Mesodermal cell (in vitro differentiated cells): ENCODE measurements around the gene STXBP1.

Source experiments
- H3K27ac ChIP-seq: 2 replicates; pipeline ENCODE4 v1.7.0; 2013; ENCODE audit warnings: mild to moderate bottlenecking, low read depth, low read length, moderate library complexity; ENCODE audit not compliant: severe bottlenecking
- H3K36me3 ChIP-seq: 2 replicates; pipeline ENCODE4 v1.7.1; 2013; ENCODE audit warnings: mild to moderate bottlenecking, low read length, moderate library complexity; ENCODE audit not compliant: control insufficient read depth, insufficient read depth
- H3K4me1 ChIP-seq: one replicate; pipeline ENCODE4 v1.7.1; 2013; ENCODE audit warnings: mild to moderate bottlenecking, low read length; ENCODE audit not compliant: insufficient read depth, control insufficient read depth, poor library complexity, severe bottlenecking
- H3K4me3 ChIP-seq: 2 replicates; pipeline ENCODE4 v1.7.0; 2013; ENCODE audit warnings: low read length, control low read depth, mild to moderate bottlenecking; ENCODE audit not compliant: insufficient read depth, poor library complexity, severe bottlenecking; ENCODE audit errors: extremely low read depth
- H3K9me3 ChIP-seq: 2 replicates; pipeline ENCODE4 v1.7.1; 2013; ENCODE audit warnings: mild to moderate bottlenecking, low read length, moderate library complexity; ENCODE audit not compliant: control insufficient read depth
- WGBS, 2 experiments: methylation state at CpG; one replicate each; pipeline ENCODE4 v1.1.5; 2013; ENCODE audit warnings: missing lambda C conversion rate in 2 of 2; ENCODE audit not compliant: insufficient coverage in 2 of 2; 5-methylcytosine and 5-hydroxymethylcytosine counted together

The STXBP1 gene

DNA sequence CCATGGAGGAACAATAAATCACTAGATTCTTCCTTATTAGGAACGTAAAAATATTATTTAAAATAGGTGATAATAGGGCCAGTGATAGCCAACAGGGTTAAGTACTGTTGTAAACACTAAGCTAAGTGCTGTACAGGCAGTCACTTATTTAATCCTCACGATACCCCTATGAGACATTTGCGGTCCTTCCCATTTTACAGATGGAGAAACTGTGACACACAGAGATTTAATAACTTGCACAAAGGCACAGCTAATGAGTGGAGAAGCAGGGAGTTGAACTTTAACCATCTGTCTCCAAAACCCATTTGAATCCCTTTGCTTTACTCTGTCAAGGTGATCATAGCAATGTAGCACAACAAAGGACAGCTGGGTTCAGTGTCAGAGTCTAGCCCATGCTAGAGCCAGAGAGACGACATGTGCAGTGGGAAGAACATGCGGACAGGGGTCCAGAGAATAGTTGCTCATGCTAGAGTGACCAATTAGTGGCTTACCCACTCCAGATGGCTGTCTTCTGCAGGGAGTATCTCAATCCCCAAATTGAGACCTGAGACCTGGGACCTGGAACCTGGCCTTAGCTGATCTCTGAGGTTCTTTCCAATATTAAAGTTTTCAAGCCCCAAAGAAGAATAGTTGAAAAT, 28.9 kb downstream of the STXBP1 start:
- Histone ChIP-seq H3K4me3 (no peak overlapping the region), H3K4me1 (peaks cover 4% of the 10 kb centered on the region), H3K27ac (no peak overlapping the region), H3K9me3 (no peaks in the 10 kb centered on the region), H3K36me3 (no peaks in the 10 kb centered on the region)
- WGBS, 2 experiments: 91 to 95% methylated on average over 2 to 4 of the region's 5 CpGs

DNA sequence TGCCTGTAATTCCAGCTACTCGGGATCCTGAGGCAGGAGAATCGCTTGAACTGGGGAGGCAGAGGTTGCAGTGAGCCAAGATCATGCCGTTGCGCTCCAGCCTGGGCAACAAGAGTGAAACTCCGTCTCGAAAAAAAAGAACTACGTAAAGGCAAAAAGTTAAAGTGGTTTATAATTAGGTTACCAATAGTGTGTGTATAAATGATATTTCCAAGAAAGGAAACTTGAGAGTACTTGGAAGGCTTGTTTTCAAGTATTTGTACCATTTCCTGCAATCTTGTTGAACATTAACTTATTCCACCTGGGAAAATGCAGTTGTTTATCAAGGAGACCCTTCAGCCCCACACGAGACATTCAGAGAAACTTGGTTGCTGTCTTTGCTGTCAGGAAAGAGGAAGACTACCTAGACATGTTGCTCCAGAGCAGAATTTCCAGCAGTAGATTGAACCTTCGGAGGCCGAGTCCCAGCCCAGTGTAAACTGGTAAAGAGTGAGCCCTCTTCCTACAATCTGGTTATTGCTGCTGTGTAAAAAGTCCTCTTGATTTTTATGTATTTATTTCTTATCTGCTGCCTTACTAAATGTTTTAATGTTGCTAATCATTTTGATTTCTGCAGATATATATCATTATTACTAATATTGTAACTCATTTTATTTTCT, 30.1 kb downstream of the STXBP1 start:
- Histone ChIP-seq H3K9me3 (no peaks in the 10 kb centered on the region), H3K4me3 (no peak overlapping the region), H3K4me1 (peaks cover 4% of the 10 kb centered on the region), H3K36me3 (no peaks in the 10 kb centered on the region), H3K27ac (no peak overlapping the region)
- WGBS, 2 experiments: 88 to 91% methylated on average over 10 of the region's 10 CpGs

GRCh38 chr9:127644146-127644827, 32.2 kb downstream of the STXBP1 start:
- 96 to 98% methylated on average over 5 to 8 of the region's 8 CpGs for WGBS, 2 experiments
- no peak overlapping the region for H3K4me3 ChIP-seq

DNA sequence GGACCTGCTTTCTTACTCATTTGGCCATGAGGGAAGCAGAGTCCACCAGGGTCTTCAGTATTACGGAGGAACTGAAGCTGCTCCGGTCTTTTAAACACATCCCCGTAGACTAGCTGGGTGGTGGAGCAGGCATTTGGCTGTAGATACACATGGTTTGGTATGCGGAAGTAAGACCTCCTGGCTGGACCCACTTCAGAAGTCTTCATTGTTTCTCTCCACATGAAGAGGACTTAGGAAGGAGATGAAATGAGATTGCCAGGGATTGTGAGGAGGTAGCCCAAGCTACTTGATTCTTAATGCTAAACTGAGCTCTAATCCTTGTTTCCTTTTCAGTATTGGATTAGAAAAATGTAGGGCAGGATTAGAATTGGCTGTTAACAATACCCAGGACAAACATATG, 32.9 kb downstream of the STXBP1 start:
- WGBS, 2 experiments: 70 to 72% methylated on average over 2 of the region's 4 CpGs
- H3K27ac ChIP-seq: no peak overlapping the region

More at GRCh38 chr9:127644146-127644827, 32.2 kb downstream of the STXBP1 start:
- Histone ChIP-seq H3K36me3 (no peaks in the 10 kb centered on the region), H3K27ac (no peak overlapping the region), H3K9me3 (no peaks in the 10 kb centered on the region), H3K4me1 (peaks cover 4% of the 10 kb centered on the region)

DNA sequence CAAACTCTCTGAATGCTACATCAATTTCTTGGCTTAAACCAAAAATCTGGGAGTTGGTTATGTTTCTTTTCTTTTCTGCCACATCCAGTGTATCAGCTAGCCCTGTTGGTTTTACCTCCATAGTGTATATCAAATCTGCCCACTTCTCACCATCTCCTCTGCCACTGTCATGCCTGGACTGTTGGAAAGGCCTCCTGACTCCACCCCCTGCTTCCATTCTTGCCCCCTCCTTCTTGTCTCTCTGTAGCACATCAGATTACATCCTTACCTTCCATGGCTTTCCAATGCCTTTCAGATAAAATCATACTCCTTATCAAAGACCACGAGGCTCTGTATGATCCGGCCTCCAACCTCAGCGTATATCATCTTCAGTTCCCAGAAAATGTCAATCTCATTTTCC, 35.4 kb downstream of the STXBP1 start:
- H3K36me3 ChIP-seq: peaks cover 8% of the 10 kb centered on the region
- H3K9me3 ChIP-seq: no peaks in the 10 kb centered on the region
- H3K4me3 ChIP-seq: no peak overlapping the region
- no peak overlapping the region for H3K27ac ChIP-seq
- peaks cover 4% of the 10 kb centered on the region for H3K4me1 ChIP-seq
- WGBS, 2 experiments: 80 to 94% methylated on average over 2 to 3 of the region's 3 CpGs

More for the DNA sequence above, 32.9 kb downstream of the STXBP1 start:
- Histone ChIP-seq H3K4me1 (peaks cover 4% of the 10 kb centered on the region), H3K4me3 (no peak overlapping the region), H3K36me3 (no peaks in the 10 kb centered on the region), H3K9me3 (no peaks in the 10 kb centered on the region)

- Histone ChIP-seq H3K27ac (no peak overlapping the region), H3K4me1 (no peaks in the 10 kb centered on the region)
Observed at GRCh38 chr9:127650518-127650917, 38.4 kb downstream of the STXBP1 start.

GRCh38 chr9:127651697-127652610, 39.9 kb downstream of the STXBP1 start:
- H3K4me1 ChIP-seq: no peaks in the 10 kb centered on the region
- no peak overlapping the region for H3K4me3 ChIP-seq
- H3K9me3 ChIP-seq: no peaks in the 10 kb centered on the region
- no peak overlapping the region for H3K27ac ChIP-seq
- 86 to 90% methylated on average over 5 of the region's 9 CpGs for WGBS, 2 experiments
- H3K36me3 ChIP-seq: peaks cover 31% of the 10 kb centered on the region

More at GRCh38 chr9:127650518-127650917, 38.4 kb downstream of the STXBP1 start:
- no peaks in the 10 kb centered on the region for H3K9me3 ChIP-seq
- H3K4me3 ChIP-seq: no peak overlapping the region
- H3K36me3 ChIP-seq: peaks cover 28% of the 10 kb centered on the region
- 84 to 100% methylated on average over 2 to 3 of the region's 3 CpGs for WGBS, 2 experiments

- peaks cover 31% of the 10 kb centered on the region for H3K36me3 ChIP-seq
- no peaks in the 10 kb centered on the region for H3K9me3 ChIP-seq
- no peaks in the 10 kb centered on the region for H3K4me1 ChIP-seq
- H3K27ac ChIP-seq: no peak overlapping the region
- 60 to 100% methylated on average over 1 of the region's 3 CpGs for WGBS, 2 experiments
- H3K4me3 ChIP-seq: no peak overlapping the region
Observed at GRCh38 chr9:127652733-127653132, 40.7 kb downstream of the STXBP1 start.

DNA sequence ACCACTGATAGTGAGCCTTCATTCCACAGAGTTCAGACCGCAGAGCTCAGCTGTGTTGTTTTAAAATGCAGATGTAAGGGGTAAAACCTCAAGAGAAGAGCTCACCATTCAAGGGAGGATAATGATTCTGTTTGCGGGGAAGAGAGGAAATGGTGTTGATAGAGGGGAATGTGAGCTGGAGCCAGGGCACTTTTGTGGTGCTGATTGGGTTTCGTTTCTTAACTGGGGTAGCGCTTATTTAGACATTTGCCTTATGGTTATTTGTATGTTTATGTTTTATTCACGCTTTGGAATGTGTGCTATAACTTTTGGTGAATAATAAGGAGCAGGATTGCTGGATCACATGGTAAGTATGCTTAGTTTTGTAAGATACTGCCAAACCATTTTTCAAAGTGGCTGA, 42.5 kb downstream of the STXBP1 start:
- Histone ChIP-seq H3K9me3 (no peaks in the 10 kb centered on the region), H3K36me3 (peaks cover 31% of the 10 kb centered on the region)
- WGBS, 2 experiments: 26 to 43% methylated on average over 3 of the region's 5 CpGs

DNA sequence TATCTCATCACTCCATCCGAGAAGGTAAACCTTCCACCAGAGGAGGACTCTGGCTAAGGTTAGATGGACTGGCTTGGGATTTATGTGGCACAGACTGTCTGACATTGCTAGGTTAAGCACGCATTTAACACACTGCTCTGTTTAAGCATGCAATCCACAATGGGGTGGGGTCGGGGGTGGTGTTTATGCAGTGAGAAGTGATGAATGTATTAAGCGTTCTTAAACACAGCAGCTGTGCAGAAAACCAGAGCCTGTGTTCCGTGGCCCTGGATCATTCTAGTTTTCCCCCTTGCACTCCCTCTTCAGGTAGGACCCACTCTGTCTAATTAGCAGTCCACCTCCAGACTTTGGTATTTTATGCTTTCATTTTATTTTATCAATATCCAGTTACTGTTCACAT, 46.4 kb downstream of the STXBP1 start:
- H3K4me1 ChIP-seq: no peaks in the 10 kb centered on the region
- WGBS, 2 experiments: 93 to 100% methylated on average over 4 to 5 of the region's 5 CpGs
- H3K9me3 ChIP-seq: no peaks in the 10 kb centered on the region
- H3K4me3 ChIP-seq: no peak overlapping the region
- no peak overlapping the region for H3K27ac ChIP-seq
- H3K36me3 ChIP-seq: peaks cover 41% of the 10 kb centered on the region

More for the DNA sequence above, 42.5 kb downstream of the STXBP1 start:
- H3K27ac ChIP-seq: no peak overlapping the region
- no peak overlapping the region for H3K4me3 ChIP-seq
- no peaks in the 10 kb centered on the region for H3K4me1 ChIP-seq
